Measurements from ENCODE around the gene UBE3A.

Gene UBE3A

DNA sequence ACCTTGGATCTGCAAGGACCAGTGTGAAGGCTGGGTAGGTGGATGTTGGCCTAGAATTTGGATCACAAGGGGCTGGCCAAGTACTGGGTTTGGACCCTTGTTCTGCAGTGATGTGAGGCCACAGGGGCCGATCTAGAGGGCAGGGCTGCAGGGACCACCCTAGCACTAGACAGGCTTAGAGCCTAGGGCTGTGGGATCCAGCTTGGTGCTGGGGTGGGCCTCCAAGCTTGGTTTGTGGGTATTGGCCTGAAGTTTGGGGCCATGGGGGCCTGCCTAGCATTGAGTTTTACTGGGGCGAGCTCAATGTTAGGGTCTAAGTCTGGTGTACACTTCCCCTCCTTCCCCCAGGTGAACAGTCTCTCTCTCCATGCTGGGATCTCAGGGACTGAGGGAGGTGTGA, 36.5 kb downstream of the UBE3A start:
- DNase-seq = no peak

DNA sequence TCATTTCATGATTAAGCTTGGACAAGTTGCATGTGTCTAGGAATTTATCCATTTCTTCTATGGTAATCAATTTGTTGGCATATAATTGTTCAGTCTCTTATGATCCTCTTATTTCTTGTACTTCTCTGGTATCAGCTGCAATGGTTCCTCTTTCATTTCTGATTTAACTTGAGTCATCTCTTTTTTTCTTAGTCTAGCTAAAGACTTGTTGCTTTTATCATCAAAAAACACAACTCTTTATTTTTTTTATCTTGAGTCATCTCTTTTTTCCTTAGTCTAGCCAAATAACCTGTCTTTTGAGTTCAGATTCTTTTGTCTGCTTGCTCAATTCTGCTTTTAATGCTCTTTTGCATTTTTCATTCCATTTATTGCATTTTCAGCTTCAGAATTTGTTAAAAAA, 37.3 kb downstream of the UBE3A start:
- no peak for DNase-seq

DNA sequence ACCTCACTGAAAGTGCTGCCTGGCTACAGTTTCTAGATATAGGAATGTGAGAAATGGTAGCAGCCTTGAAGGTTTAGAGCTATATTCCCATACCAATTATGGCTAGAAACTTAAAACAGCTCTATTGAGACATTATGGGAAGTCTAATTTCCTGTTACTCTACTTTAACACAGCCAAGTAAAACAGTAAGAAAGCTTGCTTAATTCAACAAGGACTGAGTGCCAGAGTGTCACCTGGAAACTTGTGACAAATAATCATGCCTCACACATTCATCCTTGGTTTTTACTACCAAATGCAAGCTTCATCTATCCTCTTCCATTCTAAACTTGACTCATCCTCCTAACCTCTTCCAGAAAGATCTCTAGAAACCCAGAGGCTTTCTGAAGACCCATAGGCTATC, 41.7 kb downstream of the UBE3A start:
- DNase-seq = no peak

DNA sequence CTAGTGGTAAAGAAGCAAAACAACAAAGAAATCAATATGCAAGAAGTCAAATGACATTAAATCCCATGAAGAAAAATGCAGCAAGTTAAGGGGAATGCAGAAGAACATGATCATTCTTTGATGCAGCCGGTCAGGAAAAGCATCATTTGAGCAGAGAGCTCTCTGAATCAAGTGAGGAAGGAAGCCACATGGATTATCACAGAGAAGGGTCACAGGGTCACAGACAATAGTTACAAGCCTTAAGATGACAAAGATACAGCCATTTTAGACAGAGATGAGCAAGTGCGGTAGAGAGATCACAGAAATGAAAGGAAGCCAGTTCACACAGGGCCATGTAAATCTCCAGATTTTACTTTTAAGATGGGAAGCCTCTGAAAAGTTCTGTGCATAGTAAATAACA, 43.9 kb downstream of the UBE3A start:
- no peak for DNase-seq

DNA sequence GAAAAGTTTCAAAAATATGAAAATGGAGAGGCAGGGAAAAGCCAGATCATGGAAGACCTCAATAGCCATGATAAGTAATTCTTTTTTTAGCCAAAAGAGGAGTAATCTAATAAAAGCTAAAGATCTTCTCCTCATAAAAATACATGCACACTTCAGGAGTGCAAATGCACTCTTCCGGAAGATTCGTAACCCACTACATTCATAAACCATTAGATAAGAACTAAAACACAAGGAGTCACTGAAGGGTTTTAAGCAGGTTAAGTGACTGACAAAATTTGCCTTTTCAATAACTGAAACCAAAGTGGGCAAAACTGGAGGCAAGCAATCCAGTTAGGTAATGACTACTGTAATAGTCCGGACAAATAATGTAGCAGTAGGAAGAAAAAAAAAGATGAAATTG, 46.0 kb downstream of the UBE3A start:
- DNase-seq = no peak

DNA sequence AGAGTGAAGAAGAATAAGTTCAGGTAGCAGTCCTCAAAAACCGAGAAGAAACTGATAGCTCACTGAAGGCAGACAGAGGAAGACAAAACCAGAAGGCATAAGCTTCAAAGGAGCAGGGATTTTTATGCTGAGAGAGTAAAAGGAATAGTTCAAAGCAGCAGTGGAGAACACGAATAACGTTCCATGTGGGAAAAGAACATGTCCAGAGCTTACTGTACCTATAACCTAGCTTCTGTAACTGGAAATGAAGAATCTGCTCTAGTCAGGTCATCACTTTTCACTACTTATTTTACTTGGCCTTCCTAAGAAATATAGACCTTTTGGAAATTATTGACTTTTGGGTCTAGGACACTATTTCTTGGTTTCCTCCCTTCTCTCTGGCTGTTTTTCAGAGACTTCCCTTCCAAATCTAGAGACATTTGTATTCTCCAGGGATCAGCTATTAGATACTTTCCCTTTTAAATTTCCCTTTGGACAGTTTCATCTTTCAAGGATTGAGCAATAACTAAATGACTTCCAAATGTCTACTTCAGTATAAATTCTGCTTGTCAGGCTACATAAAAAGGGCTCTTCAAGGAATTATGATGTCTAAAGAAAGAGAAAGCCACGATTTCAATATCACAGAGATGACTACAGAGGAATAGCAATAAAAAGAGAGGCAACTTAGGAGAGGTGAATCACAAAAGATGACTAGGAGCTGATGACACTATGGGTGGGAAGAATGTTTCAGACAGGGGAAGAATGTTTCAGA, 46.7 kb downstream of the UBE3A start:
- DNase-seq = no peak

DNA sequence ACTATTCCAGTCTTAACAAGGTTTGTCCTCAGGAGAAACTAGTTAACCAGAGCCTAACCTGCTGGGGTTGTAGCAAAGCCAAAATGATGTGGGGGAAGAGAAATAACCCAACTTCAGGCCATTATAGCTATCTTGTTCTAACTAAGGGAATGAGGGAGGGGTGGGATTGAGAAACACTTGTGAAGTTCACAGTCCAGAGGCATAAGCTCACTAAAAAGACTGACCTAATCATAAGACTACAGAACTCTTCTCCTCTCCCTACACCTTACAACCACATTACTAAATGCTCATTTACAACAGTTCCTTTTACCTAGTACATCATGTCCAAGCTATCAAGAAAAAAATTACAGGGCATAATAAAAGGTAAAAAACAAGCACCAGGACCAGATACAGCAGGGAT, 52.8 kb downstream of the UBE3A start:
- DNase-seq = no peak

DNA sequence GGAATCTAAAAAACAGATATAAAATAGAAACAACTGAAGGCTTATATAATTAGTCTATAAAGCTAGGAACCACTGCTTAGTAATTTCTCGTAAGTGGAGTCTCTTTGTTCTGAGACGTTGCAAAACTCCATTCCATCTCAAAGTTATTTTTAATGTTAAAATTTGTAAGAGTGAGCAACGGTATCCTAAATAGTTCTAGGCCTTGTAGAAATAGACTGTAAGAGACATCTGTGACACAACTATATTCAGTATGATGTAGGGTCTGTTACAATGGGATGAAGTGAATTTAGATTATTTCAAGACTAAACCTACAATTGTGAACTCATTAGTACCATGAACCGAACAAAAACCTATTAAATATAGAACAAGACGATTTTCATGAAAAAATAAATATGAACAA, 57.2 kb downstream of the UBE3A start:
- DNase-seq = no peak

DNA sequence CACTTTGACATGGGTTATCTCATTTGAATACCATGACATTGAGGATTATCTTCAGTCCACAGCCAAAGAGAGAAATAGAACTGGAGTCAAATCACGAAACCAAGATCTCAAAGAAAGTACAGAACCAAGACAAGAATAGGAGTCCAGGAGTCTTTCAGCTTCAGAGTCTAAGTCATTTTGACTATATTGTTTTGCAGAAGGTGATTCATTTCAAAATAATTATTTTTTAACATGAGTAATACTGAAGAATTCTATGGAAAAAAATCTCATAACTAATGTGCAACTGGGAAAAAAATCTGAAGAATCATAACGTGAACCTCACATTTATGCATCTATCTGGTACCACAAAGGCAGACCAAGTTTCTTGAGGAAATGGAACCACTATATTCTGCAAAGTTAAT, 60.3 kb downstream of the UBE3A start:
- DNase-seq = no peak

DNA sequence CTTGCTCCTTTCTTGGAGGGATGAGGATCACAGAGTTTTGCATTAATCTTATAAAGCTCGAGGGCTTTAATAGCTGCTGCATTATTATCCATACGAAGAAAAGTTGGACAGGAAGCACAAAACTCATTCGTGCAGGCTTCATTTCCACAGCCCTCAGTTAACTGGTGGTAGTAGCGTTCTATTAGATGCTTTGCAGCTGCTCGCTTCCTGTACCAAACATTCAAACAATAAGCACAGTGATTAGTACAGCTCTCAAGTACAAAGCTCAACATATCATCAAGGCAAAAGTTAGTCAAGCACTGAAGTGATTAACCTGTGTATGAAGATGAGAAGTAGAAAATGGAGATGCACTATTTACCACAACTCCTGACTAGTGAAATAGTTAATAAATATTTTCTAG, 63.3 kb downstream of the UBE3A start:
- no peak for DNase-seq

DNA sequence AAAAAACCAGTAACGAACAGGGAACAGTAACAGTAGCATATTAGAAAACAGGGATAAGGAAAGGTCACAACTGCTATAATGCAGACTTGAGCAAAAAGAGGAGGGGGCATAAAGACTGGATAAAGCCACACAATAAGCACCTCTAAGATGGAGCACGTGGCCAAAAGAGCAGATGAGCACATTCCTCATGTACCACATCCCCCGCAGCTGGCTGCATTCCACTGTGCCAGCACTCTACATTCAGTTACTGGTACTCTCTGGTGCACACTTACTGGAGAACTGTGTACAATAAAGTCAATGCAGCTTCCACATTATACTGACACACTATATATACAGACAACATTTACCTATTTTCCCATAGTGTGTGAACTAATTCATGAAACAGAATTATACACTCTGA, 64.7 kb downstream of the UBE3A start:
- no peak for DNase-seq

DNA sequence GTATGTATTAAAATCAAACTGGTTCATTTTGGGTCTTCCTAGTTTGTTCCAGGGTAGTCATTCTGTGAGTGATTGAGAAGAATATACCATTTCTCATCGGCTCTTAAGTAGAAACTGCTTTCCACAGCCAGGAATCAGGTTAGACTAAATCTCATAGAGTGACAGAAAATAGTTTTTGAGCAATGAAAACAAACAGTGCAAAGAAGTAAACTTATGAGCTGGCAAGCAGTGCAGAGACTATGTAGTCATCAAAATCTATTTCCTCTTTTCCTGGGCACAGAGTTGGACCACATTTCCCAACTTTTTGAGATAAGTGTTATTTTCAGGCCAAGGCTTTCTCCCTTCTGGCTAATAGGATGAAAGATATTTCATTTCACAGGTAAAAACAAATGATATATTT, 66.5 kb downstream of the UBE3A start:
- no peak for DNase-seq

DNA sequence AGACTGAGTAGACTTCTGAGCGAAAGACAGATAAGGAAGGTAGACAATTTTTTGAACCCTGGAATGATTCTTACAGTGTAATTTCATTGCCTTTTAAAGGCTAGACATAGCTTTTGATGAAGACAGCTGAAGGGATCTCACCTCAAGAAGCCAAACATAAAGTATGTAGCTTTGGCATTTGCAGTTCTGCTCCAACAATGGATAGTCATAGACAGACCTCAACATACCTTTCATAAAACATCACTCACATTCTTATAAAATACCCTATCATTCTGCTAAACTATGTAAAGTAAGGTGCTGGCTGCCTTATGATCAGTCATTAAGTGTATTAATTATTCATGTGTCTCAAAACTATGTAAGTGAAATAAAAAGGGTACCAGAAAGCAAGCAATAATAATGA, 70.0 kb downstream of the UBE3A start:
- no peak for DNase-seq

DNA sequence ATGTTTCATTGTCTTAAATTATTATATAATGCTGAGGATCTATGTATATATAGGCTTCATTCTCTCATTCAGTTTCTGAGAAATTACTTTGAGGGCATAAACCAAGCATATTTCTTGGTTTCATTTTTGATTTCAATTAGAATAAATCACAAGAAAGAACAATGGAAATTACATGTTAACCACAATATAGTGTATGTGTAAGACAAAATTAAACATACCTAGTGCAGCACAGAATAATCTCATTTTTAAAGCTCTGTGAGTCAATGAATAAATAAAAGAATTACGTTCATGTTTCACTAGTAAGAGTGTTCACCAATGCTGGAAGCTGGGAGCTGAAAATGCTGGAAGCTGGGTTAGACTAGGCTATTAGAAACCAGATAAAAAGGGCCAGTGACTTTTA, 72.8 kb downstream of the UBE3A start:
- DNase-seq = no peak

DNA sequence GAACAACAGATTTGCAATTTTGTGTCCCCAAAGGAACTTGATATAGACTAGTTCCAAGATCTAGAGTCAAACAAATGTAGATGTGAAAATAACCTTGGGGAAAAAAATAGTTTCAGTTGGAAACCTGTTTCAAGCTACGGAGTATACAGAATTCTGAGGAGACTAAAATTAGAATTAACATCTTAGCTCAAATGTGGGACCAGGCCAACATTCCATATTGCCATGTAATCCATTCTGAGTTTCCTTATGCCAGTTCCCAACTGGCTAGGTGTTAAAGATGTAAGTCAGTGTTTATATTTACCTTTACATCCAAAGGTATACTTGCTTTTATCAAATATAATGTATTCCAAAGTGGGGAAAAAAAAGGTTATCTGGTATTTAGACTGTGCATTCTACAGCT, 76.3 kb downstream of the UBE3A start:
- DNase-seq = no peak

DNA sequence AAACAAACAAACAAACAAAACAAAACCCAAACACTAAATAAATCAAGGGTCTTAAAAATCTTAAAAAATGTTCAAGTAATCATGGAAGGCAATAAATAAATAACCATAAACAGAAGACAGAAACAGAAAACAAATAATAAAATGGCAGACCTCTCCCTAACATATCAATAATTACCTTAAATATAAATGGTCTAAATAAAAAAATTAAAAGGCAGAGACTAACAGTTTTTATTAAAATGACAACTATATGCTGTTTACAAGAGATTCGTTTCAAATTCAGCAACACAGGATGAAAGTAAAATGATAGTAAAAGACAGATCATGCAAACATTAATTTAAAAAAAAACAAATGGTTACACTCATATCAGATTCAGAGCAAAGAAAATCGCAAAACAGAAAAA, 91.1 kb downstream of the UBE3A start:
- DNase-seq = no peak

DNA sequence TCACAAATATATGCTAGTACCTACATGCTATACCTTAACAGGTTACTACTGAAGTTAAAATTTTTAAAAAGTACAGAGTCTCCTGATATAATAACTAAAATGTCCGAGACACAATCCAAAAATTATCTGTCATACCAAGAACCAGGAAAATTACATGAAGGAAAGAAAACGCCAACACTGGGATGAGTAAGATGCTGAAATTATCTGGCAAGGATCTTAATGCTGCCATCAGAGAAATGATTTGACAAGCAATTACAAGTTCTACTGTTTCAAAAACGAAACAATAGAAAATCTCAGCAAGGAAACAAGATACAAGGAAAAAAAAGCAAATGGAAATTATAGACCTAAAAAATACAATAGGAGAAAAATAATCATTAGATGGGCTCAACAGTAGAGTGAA, 92.5 kb downstream of the UBE3A start:
- no peak for DNase-seq

DNA sequence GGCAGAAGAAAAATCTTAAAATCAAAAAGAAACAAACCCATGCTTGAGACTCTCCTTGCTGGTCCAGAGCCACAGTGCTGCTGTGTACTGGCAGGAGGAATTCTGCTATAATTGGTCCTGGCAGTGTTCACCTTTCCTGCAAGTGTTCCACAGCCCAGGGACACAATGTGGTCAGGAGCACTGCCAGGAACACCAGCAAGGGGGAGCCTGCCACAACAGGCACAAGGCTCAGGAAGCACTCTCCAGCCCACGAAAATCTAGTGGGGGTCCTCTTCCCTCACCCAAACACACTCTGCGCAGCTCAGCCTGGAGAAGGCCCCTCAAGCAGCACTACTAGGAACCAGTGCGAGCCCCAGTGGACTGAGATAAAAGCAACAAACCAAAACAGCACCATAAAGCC, 92.9 kb downstream of the UBE3A start:
- no peak for DNase-seq

DNA sequence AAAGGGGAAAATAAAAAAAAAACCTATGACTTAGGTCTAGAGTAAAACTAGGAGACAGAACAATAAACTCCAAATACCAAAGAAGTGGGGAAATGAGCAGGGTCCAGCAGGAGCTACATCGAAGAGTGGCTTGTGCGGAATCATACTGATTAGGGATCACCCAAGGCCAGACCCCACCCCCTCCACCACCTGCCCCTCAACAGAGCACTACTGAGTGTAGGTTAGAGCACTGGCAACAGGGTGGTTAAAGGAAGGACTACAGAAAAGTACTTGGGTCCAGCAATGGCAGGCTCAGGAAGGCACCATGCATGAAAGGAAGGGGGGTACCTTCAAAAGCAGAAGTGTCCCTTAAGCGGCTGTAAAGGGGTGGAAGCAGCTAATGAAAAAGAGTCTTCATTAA, 96.2 kb downstream of the UBE3A start:
- no peak for DNase-seq

DNA sequence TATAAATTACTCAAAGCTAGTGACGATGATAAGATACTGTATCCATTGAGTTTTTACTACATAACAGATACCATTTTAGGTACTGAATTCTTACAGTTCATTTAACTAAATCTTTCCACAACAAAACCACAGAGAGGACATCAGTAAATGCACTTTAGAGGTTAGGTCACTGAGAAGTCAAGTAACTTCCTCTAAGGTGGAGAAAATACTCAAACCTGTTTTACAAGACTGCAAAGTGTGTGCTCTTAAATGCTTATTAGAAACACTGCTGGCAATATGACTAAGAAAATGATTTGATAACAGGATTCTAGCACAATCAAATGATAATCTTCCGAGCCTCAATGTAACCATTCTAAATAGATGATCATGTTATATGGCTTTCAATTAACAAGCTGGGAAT, 99.4 kb downstream of the UBE3A start:
- DNase-seq = no peak

DNA sequence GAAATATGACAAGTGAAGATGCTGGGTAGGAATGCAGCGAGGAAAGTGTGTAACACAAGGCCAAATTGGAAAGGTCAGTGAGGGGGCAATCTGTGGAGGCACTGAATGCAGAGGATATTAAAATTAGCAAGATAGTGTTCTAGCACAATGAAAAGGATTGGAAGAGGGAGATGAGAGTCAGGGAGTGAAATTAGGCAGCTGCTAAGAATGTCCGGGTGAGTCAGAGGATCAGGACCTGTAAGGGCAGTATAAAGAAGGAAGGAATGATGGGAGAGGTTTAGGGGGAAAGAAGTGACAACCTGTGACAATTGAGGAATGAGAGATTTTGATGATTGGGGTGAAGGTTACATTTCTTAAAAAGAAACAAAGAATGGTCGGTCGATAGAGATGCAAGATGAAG, 103.5 kb downstream of the UBE3A start:
- DNase-seq = no peak

DNA sequence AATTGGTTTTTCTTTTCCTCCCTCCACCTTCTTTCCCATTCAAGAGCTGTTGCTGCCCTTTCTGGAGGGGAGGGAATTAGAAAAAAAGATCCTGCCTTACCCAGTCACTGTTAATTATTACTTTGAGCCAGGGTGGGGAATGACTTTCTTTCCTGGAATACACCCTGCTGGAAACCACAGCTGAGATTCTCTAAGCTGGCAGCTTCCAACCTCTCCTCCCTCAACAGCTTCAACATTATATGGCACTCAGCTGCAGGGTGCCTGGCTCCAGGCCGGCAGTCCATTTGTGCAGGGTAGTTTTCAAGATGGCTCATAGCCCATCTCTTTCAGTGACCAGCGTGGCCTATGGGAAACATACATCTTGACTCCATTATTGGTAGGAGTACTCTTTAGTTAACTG, 105.8 kb downstream of the UBE3A start:
- no peak for DNase-seq

DNA sequence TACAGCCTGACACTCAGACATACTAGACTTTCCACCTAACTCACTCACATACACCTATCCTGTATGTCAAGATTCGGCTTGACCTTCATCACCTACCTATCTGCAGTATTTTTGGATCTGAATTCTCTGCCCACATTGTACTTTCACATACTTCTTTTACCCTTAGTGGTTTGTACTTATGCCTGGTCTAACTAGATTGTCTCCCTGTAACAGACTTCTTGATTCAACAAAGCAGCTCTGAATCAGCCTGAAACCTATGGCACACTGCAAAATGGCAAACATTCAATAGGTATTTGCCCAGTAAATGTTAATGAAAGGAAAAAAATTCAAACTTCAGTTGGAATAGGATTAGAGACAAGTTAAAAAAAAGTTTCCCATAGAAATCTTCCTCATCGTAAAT, 106.5 kb downstream of the UBE3A start:
- no peak for DNase-seq

DNA sequence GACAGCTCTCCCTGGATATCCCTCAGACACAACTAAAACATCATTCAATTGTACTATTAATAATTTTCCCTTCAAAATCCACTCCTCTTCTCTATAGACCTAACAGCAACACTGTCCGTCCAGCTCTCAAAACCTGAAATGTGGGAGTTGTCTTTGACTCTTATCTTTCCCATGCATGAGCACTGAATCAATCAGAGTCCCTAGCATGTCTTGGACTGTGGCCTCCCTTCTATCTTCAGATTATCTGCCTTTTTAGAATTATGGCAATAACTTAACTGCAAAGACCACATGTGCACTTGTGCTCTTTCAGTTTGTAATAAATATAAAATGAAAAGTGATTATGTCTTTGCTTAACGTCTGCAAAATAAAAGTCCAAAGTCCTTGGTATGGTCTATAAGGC, 107.0 kb downstream of the UBE3A start:
- no peak for DNase-seq

DNA sequence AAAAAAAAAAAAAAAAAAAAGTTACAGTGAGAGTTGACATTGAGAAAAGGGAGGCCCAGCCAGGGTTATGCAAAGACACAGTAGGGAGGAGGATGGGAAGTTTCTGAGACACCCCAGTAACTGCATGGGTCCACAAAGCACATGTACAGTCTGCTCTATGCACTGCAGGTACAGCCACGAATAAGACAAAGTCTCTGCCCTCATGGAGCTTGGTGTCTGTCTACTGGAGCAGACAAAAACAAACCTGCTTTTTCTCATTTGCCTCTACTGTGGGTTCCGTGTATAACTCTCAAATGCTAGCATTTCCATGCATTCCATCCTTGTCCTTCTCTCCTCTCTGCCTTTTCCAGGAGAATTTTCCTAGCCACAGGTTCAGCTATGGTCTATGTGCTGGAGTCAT, 107.4 kb downstream of the UBE3A start:
- no peak for DNase-seq

DNA sequence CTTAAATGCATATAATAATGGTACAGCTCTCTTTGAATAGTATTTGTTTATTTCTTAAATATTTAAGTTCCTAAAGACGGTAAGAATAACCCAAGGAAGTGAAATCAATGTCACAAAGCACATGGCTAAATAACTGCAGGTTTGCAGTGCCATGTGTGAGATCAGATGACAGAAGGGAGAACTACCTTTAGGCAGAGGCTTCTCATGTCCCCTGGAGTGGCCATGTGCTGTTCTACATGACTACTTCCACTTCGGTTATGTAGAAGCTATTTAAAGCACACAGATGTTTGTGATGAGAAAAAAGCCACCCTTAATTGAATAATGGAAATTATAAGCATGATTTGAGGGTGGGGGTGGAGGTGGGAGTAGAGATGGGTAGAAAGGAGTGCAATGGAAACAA, 109.1 kb downstream of the UBE3A start:
- DNase-seq = no peak

All from stimulated activated CD8-positive, alpha-beta memory T cell treated with anti-CD3 and anti-CD28 coated beads, Interleukin-4, amount 100 ng/mL, for 48 hours (primary cell).